ENCODE results near the gene FRMD8. TPM values are rescaled to one million over a fixed set of nuclear protein-coding genes. Genes with fewer than 3 reads are reported as not detected.

Gene FRMD8
- total and polyA plus RNA-seq, 2 donors (not counting 1 experiment from before 2014, with no cell fraction given), result 14.9 to 15.3 TPM

DNA sequence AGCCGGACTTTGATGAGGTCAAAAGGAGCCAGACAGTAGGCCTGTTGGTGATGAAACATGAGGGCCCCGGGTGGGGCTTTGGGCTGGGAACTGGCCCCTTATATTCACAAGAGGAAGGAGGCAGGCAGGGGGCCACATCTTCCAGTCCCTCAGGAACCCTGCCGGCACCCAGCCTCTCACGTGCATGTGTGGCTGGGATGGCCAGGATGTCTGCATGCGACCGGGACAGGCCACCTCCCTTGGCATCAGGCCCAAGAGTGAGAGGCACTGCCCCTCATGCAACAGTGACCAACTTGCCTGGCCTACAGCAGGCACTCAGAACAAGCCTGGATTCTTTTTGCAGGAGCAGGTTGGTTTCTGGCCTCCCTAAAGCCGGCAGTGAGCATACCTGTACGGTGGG, 9.4 kb upstream of the FRMD8 start:
- Histone ChIP-seq H3K27ac (ENCODE audit: insufficient read depth, low read length) (no peak overlapping the region), H3K36me3 (ENCODE audit: control insufficient read depth, insufficient read depth, low read length) (no peaks in the 10 kb centered on the region), H3K27me3 (ENCODE audit: control insufficient read depth, insufficient read depth, low read length) (no peaks in the 10 kb centered on the region), H2AFZ (ENCODE audit: low read length) (no peak overlapping the region), H3K4me3 (replicated peaks in 1 of 4; ENCODE audit: control extremely low read depth in 1 of 4, insufficient read depth in 1 of 4, low read depth in 3 of 4, low read length in 4 of 4) (no peak overlapping the region), H3K4me1 (ENCODE audit: control insufficient read depth, extremely low read depth, insufficient read depth, low read length) (peaks cover 4% of the 10 kb centered on the region), H3K79me2 (ENCODE audit: control insufficient read depth, insufficient read depth, low read length) (no peaks in the 10 kb centered on the region), H3K9ac (ENCODE audit: insufficient read depth, low read length) (no peak overlapping the region), H4K20me1 (ENCODE audit: control insufficient read depth, extremely low read depth, insufficient read depth, low read length) (no peaks in the 10 kb centered on the region), H3K9me3 (ENCODE audit: control insufficient read depth, insufficient read depth, low read depth, low read length) (no peaks in the 10 kb centered on the region), H3K4me2 (ENCODE audit: extremely low read depth, insufficient read depth, low read length) (no peak overlapping the region)
- TF ChIP-seq CTCF (conservative IDR thresholded peaks at IDR 0.05 in 1 of 2, IDR thresholded peaks at IDR 0.05 in 1 of 2; ENCODE audit: low read depth in 1 of 2, low read length in 2 of 2) (no peak), EZH2 (IDR thresholded peaks at IDR 0.05; ENCODE audit: low read length, missing control alignments) (no peak)
- DNase-seq (ENCODE audit: low read depth in 2 of 2), result no peak

- Histone ChIP-seq H3K4me2 (ENCODE audit: extremely low read depth, insufficient read depth, low read length) (no peak overlapping the region), H3K4me3 (replicated peaks in 1 of 4; ENCODE audit: control extremely low read depth in 1 of 4, insufficient read depth in 1 of 4, low read depth in 3 of 4, low read length in 4 of 4) (no peak overlapping the region), H3K36me3 (ENCODE audit: control insufficient read depth, insufficient read depth, low read length) (no peaks in the 10 kb centered on the region), H3K79me2 (ENCODE audit: control insufficient read depth, insufficient read depth, low read length) (no peaks in the 10 kb centered on the region), H3K27ac (ENCODE audit: insufficient read depth, low read length) (no peak overlapping the region), H4K20me1 (ENCODE audit: control insufficient read depth, extremely low read depth, insufficient read depth, low read length) (no peaks in the 10 kb centered on the region), H3K9ac (ENCODE audit: insufficient read depth, low read length) (no peak overlapping the region), H3K9me3 (ENCODE audit: control insufficient read depth, insufficient read depth, low read depth, low read length) (no peaks in the 10 kb centered on the region), H3K27me3 (ENCODE audit: control insufficient read depth, insufficient read depth, low read length) (no peaks in the 10 kb centered on the region), H3K4me1 (ENCODE audit: control insufficient read depth, extremely low read depth, insufficient read depth, low read length) (peaks cover 7% of the 10 kb centered on the region), H2AFZ (ENCODE audit: low read length) (no peak overlapping the region)
- TF ChIP-seq EZH2 (IDR thresholded peaks at IDR 0.05; ENCODE audit: low read length, missing control alignments), result no peak
- TF ChIP-seq CTCF (conservative IDR thresholded peaks at IDR 0.05 in 1 of 2, IDR thresholded peaks at IDR 0.05 in 1 of 2; ENCODE audit: low read depth in 1 of 2, low read length in 2 of 2), result no peak
- no peak for DNase-seq (ENCODE audit: low read depth in 2 of 2)
Observed at GRCh38 chr11:65377777-65378176, 8.7 kb upstream of the FRMD8 start.

- no peaks in the 10 kb centered on the region for H3K36me3 ChIP-seq (ENCODE audit: control insufficient read depth, insufficient read depth, low read length)
- no peaks in the 10 kb centered on the region for H3K9me3 ChIP-seq (ENCODE audit: control insufficient read depth, insufficient read depth, low read depth, low read length)
- H4K20me1 ChIP-seq (ENCODE audit: control insufficient read depth, extremely low read depth, insufficient read depth, low read length), result no peaks in the 10 kb centered on the region
- H3K4me1 ChIP-seq (ENCODE audit: control insufficient read depth, extremely low read depth, insufficient read depth, low read length), result peaks cover 13% of the 10 kb centered on the region
- no peak overlapping the region for H2AFZ ChIP-seq (ENCODE audit: low read length)
- DNase-seq (ENCODE audit: low read depth in 2 of 2), result no peak
- no peak overlapping the region for H3K27ac ChIP-seq (ENCODE audit: insufficient read depth, low read length)
- H3K9ac ChIP-seq (ENCODE audit: insufficient read depth, low read length), result no peak overlapping the region
- H3K4me3 ChIP-seq (replicated peaks in 1 of 4; ENCODE audit: control extremely low read depth in 1 of 4, insufficient read depth in 1 of 4, low read depth in 3 of 4, low read length in 4 of 4), result no peak overlapping the region
- no peaks in the 10 kb centered on the region for H3K27me3 ChIP-seq (ENCODE audit: control insufficient read depth, insufficient read depth, low read length)
- no peaks in the 10 kb centered on the region for H3K79me2 ChIP-seq (ENCODE audit: control insufficient read depth, insufficient read depth, low read length)
- H3K4me2 ChIP-seq (ENCODE audit: extremely low read depth, insufficient read depth, low read length), result no peak overlapping the region
- TF ChIP-seq CTCF (conservative IDR thresholded peaks at IDR 0.05 in 1 of 2, IDR thresholded peaks at IDR 0.05 in 1 of 2; ENCODE audit: low read depth in 1 of 2, low read length in 2 of 2) (no peak), EZH2 (IDR thresholded peaks at IDR 0.05; ENCODE audit: low read length, missing control alignments) (no peak)
Observed at GRCh38 chr11:65378208-65378927, 8.1 kb upstream of the FRMD8 start.

All from fibroblast of lung (primary cell).